GM18507 (cell line): Measurements from ENCODE around the gene FAM240A.
A peak's percentile ranks its signal among the peaks of the same experiment; 100 is the strongest.

ENCODE experiments used
- DNase-seq: peaks from one replicate; pipeline ENCODE4 v3.0.0; 2011; ENCODE audit warnings: low read depth; ENCODE audit not compliant: insufficient read length; ENCODE audit errors: extremely low spot score
- FAIRE-seq: peaks from 2 replicates; lab custom pipeline; 2011; peaks lifted over from hg19 to GRCh38; lab: Jason Lieb, UNC

Gene FAM240A

GRCh38 chr3:46619845-46620778 lies 7.8 kb downstream of the FAM240A start:
- DNase-seq (no peak), FAIRE-seq (no peak)

DNA sequence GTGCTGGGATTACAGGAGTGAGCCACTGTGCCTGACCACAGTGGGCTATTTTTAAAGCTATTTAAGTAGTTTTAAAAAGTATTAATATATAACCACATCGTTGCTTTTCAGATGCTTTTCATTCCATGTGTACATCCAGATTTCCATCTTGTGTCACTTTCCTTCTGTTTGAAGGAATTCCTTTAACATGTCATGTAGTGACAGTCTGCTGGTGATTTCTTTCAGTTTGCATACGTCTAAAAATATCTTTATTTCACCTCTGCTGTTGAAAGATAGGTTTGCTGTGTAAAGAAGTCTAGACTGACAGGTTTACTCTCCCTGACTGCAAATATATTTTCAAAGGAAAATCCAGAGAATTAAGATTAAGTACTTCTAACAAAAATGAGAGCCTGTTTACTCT lies 12.2 kb downstream of the FAM240A start:
- no peak for DNase-seq
- no peak for FAIRE-seq

DNA sequence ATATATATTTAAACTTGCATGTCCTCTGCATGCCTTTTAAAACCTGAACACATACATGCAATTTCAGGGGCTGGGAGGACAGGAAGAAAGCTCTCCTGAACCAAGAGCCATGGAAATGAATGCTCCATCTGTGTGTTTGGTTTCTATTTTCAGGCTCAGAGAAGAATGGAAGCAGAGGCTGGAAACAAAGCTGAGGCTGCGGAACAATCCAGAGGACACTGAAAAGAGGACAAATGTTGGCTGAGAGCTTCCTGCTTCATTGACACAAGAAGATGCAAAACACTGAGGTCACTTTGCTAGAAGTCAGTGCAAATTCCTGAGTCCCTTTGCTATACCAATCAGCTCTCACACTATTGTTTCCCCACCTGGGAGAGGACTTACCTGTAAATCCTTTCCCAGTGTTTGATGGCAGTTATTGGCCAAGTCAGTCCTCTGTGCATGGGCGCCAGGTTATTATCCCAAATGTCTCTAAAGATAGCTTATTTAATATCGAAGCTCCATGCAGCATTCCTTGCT lies 12.7 kb downstream of the FAM240A start:
- no peak for DNase-seq
- FAIRE-seq = no peak

- DNase-seq (no peak), FAIRE-seq (no peak)
Observed at GRCh38 chr3:46626039-46626438, 13.7 kb downstream of the FAM240A start.

DNA sequence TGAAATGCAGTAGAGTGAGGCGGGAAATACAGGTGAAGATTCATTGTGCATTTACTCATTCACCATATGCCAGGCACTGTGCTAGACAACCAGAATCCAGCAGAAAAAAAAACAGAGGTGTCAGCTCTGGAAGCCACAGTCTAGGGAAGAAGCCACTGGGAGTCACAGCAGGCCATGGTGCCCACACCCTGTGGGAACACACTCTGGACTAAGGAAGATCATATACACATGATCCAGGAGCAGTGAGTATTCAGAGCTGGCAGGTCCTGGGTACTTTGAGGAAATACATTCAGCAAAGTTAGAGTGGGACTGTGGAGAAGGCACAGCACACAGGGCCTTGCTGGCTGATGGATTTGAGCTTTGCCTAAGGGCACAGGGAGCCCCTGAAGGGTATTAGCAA lies 14.8 kb downstream of the FAM240A start:
- DNase-seq (no peak), FAIRE-seq (no peak)

- DNase-seq = no peak
Observed at GRCh38 chr3:46628901-46629369, 16.6 kb downstream of the FAM240A start.

DNA sequence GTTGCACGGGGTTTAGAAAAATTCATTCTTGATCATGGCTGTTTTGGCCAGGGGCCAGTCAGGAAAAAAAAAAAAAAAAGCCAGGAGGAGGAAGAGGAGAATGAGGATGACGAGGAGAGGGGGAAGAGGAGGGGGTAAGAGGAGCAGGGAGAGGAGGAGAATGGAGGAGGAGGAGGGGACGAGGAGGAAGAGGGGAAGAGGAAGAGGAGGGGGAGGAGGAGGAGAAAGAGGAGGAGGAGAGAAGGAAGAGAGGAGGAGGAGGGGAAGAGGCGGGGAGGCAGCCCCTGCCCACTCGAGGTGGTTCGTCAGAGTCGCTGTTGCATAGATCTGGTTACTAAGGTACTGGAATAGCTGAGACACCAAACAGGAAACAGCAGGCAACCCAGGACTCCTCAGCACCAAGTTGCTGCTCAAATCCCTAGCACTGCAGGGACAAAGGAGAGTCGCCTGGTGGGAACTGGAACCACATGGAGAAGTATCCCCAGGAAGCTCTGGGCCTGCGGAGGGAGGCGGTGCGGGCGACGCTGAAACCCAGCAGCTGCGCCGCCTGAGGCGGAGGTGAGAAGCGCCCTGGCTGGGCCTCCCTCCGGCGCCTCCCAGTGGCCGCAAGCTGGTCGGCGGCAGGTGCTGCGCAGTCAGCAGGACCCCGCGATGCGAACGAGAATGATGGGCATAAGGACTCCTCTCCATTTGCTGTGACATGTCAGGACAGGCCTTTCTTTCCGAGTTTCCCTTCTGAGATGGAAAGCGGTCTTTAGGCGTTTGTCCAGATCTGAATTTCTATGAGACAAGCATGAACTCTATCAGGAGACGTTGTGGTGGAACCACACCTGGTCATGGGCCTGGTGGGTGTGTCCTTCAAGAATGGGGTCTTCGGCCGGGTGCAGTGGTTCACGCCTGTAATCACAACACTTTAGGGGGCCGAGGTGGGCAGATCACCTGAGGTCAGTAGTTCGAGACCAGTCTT lies 17.5 kb downstream of the FAM240A start:
- peak; percentile 78 for FAIRE-seq

More at GRCh38 chr3:46628901-46629369, 16.6 kb downstream of the FAM240A start:
- FAIRE-seq = no peak

DNA sequence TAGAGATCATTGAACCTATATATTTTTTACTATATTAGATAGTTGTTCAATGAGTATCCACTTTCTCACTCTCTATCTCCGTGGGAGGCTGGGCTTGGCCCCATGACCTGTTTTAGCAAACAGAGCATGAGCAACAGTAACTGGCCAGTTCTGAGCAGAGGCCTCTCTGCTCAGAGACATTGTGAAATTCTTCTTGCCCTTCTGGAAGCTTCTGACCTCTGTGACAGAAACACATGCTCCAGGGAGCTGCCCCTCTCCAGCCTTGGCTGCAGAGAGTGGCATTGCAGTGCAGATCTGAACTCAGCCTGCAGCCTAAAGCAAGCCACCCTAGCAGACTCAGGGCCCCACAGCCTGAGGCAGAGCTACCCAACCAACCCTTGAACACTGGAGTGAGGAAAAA lies 20.5 kb downstream of the FAM240A start:
- no peak for DNase-seq
- FAIRE-seq = no peak

More for the DNA sequence above, 17.5 kb downstream of the FAM240A start:
- DNase-seq = peak; percentile 72

- FAIRE-seq = no peak
Observed at GRCh38 chr3:46634856-46635255, 22.5 kb downstream of the FAM240A start.

GRCh38 chr3:46639221-46639620 lies 26.9 kb downstream of the FAM240A start:
- no peak for FAIRE-seq
- DNase-seq = no peak

More at GRCh38 chr3:46634856-46635255, 22.5 kb downstream of the FAM240A start:
- DNase-seq = no peak

GRCh38 chr3:46640927-46641326 lies 28.6 kb downstream of the FAM240A start:
- FAIRE-seq (no peak), DNase-seq (no peak)

- FAIRE-seq (no peak), DNase-seq (no peak)
Observed at GRCh38 chr3:46642971-46643370, 30.6 kb downstream of the FAM240A start.

- no peak for DNase-seq
- FAIRE-seq = no peak
Observed at GRCh38 chr3:46643701-46644100, 31.4 kb downstream of the FAM240A start.

- DNase-seq = no peak
Observed at GRCh38 chr3:46646700-46647099, 34.4 kb downstream of the FAM240A start.

DNA sequence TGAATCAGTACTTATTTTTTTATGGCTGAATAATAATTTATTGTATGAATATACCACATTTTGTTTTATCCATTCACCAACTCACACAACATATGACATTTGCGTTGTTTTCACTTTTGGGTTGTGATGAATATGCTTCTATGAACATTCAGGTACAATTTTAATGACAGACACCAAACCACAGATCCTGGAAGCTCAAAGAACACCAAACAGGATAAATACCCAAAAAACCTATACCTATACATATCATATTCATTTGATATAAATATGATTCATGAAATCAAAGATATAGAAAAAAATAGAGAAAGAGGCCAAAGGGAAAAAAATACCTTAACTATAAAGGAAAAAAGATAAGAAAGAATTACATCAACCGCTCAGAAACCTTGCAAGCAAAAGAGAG lies 35.8 kb downstream of the FAM240A start:
- DNase-seq (no peak), FAIRE-seq (no peak)

More at GRCh38 chr3:46646700-46647099, 34.4 kb downstream of the FAM240A start:
- FAIRE-seq = no peak

- DNase-seq = no peak
- FAIRE-seq = no peak
Observed at GRCh38 chr3:46649436-46649835, 37.1 kb downstream of the FAM240A start.

- DNase-seq (no peak), FAIRE-seq (no peak)
Observed at GRCh38 chr3:46651084-46651483, 38.8 kb downstream of the FAM240A start.

- DNase-seq (no peak), FAIRE-seq (no peak)
Observed at GRCh38 chr3:46655271-46655670, 42.9 kb downstream of the FAM240A start.

GRCh38 chr3:46656778-46657556 lies 44.6 kb downstream of the FAM240A start:
- FAIRE-seq (no peak), DNase-seq (no peak)
